ENCODE data around the gene LTBP1.

- TF ChIP-seq EZH2 (IDR thresholded peaks at IDR 0.05; ENCODE audit: borderline replicate concordance, low read length), result no peak
- no peak for TF ChIP-seq CTCF (conservative IDR thresholded peaks at IDR 0.05 in 1 of 2, IDR thresholded peaks at IDR 0.05 in 1 of 2; ENCODE audit: extremely low read depth in 1 of 2, insufficient read depth in 1 of 2, low read depth in 1 of 2, low read length in 2 of 2)
Observed at GRCh38 chr2:33100921-33101320, 154.2 kb downstream of the LTBP1 start.
